Brain pericyte (primary cell): ENCODE data around the gene SPPL2C.

Experiments
- DNase-seq: peaks from one replicate; pipeline ENCODE4 v3.0.0-alpha.2; 2012; ENCODE audit warnings: low read depth, low spot score

Gene SPPL2C, protein sequence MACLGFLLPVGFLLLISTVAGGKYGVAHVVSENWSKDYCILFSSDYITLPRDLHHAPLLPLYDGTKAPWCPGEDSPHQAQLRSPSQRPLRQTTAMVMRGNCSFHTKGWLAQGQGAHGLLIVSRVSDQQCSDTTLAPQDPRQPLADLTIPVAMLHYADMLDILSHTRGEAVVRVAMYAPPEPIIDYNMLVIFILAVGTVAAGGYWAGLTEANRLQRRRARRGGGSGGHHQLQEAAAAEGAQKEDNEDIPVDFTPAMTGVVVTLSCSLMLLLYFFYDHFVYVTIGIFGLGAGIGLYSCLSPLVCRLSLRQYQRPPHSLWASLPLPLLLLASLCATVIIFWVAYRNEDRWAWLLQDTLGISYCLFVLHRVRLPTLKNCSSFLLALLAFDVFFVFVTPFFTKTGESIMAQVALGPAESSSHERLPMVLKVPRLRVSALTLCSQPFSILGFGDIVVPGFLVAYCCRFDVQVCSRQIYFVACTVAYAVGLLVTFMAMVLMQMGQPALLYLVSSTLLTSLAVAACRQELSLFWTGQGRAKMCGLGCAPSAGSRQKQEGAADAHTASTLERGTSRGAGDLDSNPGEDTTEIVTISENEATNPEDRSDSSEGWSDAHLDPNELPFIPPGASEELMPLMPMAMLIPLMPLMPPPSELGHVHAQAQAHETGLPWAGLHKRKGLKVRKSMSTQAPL

GRCh38 chr17:45844695-45845375, at the start of gene SPPL2C:
SPPL2C (plus strand) TSS chr17:45844881; CDS start chr17:45844907, 26 bp downstream.
- DNase-seq: no peak

DNA sequence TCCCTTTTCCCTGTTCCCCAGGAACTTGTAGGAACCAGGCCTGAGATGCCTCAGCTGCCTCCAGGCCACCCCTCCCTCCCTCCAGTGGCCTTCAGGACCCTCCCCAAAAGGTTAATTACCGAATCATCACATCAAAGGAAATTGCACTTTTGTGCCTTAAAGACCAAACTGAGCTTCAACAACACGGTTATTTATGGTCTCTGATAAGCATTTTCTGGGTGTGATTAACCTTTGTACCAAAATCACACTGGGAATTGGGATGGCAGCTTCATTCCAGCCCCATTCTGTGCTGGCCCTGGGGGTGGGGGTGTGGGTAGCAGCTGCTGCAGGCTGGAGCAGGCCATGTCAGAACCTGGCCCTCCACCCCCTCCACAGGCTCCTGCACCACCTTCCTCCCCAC, 43.9 kb upstream of the SPPL2C start:
- no peak for DNase-seq

DNA sequence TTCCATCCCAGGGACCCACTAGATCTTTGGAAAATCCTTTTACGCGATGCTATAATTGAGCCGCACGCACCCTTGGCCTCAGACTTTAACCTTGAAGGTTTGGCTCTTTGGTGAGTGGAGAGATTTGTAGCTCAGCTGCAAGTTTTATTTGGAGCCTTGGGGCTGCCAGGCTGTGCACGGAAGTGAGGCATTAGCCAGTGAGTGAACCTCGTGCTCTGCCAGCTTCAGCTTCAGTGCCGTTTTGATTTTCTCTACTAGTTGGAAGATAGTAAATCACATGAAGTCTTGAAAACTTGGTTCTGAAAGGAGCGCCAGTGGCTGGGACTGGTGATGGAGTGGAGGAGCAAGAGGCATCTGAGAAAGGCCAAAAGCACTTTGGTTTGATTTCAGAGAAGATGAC, 43.3 kb upstream of the SPPL2C start:
- no peak for DNase-seq

GRCh38 chr17:45808845-45809244, 35.8 kb upstream of the SPPL2C start:
- no peak for DNase-seq

- no peak for DNase-seq
Observed at GRCh38 chr17:45809499-45809898, 35.2 kb upstream of the SPPL2C start.

DNA sequence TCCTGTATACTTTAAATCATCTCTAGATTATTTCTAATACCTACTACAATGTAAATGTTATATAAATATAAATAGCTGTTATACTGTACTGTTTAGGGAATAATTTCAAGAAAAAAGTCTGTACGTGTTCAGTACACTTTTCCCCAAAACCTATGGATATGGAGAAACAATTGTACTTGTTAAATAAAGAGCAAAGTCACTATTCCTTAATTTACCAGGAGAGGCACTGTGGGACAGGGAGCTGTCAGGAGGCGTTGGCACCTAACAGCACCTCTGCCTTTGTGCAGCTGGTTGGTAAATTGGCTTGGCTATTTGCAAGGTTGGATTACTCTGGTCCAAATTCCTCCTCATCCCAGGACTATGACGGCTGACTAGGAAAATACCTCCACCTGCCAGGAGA, 32.6 kb upstream of the SPPL2C start:
- no peak for DNase-seq

GRCh38 chr17:45813048-45813725, 31.5 kb upstream of the SPPL2C start:
- DNase-seq: no peak

- no peak for DNase-seq
Observed at GRCh38 chr17:45814622-45815606, 29.8 kb upstream of the SPPL2C start.

GRCh38 chr17:45815752-45816151, 28.9 kb upstream of the SPPL2C start:
- DNase-seq: no peak

DNA sequence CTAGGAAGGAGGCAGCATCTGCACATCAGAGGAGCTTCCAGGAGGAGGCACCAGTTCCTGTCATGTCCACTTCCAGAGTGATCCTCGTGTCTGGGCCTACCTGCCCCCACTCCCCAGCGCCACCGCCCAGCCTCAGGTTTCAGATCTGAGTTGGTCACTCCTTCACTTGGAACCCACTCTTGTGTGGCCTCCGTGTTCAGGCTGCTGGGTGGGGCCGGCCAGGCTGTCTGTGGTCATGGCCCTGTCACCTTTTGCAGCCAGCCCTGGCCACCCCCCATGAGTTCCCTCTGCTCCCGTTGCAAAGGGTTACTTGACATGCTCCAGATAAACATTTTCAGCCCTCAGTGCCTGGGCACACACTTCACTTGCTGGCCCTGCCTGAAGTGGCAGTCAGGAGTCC, 26.6 kb upstream of the SPPL2C start:
- DNase-seq: no peak

GRCh38 chr17:45818699-45819098, 26.0 kb upstream of the SPPL2C start:
- DNase-seq: no peak

DNA sequence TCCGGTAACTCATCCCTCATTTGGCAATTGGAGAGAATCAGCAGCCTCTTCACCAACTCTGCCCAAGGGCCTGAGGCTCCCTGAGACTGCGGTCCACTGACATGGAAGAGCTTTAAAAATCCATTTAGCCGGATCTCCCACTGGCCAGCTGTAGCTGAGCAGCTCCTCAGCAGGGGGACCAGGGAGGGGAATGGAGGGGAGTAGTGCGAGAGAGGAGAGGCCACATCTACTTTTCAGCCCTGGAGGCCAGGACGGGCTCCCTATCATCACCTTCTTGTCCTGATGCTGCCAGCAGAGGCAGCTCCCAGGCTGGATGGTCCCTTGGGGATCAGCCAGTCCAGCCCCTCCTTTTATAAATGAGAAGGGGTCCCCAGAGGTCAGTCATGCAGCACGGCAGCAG, 25.0 kb upstream of the SPPL2C start:
- DNase-seq: no peak

DNA sequence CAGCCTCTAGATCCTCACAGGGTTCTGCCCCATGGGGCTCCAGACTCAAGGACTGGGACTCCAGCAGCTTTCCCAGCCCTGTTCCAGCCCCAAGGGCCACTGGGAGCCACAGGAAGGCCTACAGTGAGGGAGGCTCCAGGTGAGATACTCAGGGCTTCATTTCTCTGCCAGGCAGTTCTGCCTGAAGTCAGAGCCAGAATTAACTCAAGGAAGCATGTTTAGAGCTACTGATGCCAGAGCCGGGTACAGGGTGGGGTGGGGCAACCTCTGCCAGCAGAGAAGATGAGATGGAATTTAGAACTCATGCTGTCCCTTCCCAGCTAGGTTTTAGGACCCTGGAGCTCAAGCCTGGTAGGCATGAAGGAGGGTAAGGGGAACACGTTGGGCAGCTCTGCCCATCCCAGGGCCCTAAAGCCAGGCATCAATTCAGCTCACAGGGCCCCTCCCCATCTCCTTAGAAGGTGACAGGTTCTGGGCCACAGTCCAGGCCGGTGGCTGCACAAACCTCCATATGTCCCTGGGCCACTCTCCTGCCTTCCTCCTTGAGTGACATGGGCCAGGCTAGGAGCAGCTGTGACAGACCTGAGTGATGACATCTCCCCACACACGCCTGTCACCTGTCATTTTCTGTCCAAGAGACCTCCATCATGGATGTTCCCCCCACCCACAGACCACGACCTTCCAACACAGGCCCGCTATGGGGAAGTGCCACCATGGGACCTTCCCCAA, 24.5 kb upstream of the SPPL2C start:
- DNase-seq: no peak

GRCh38 chr17:45821147-45821546, 23.5 kb upstream of the SPPL2C start:
- no peak for DNase-seq

DNA sequence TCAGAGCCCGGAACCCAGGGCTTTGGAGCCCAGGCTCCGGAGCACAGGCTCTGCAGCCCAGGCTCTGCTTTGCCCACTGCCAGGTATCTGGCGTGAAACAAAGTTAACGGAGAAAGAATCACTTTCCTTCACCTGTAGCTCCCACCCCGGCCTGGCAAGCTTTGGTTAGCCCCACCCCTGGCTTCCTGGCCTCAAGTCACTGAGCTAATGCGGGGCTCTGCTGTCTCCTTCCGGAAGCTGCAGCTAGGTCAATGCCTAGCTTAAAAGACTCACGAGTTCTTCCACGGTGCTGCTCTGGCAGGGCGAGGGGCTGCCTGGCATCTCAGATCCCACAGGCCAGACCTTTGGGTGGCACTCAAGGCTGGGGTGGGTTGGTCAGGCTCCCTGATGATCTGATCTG, 21.1 kb upstream of the SPPL2C start:
- no peak for DNase-seq

- DNase-seq: no peak
Observed at GRCh38 chr17:45824475-45824874, 20.2 kb upstream of the SPPL2C start.

GRCh38 chr17:45824901-45825492, 19.7 kb upstream of the SPPL2C start:
- DNase-seq: no peak

DNA sequence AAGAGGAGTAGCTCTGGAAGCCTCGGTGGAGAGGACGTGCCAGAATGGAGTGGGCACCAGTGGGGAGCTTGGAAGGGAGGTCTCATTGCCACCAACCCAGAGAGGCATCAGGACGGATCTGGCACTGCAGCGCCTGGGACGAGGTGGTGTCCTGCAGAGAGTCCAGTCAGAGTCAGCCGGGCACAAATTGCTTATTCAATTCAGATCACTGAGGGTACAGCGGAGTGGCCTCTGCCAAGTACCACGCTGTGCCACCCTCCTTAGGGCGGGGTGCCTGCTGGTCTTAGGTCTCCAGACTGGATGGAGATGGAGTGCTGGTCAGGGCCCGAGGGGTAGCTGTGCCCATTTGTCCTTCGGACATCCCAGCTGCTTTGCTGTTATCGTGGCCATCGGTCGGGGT, 18.9 kb upstream of the SPPL2C start:
- no peak for DNase-seq

- no peak for DNase-seq
Observed at GRCh38 chr17:45826919-45827588, 17.6 kb upstream of the SPPL2C start.
